BLaER1 treated with 17β-estradiol and CSF1 and Interleukin-3, amounts not matched to agents 10 nM and 100 nM (cell line): ENCODE measurements around the gene CYP2W1.
A peak's percentile ranks its signal among the peaks of the same experiment; 100 is the strongest.
"Not testable (repeated sequence)": the region's sequence is repeated elsewhere in the genome, so short reads cannot be mapped to it uniquely, and the experiment has no call there.

ENCODE experiments used
- H3K27ac ChIP-seq, 11 experiments: shearing (Covaris generic); formaldehyde crosslinking; 2 replicates each; pipeline ENCODE4 v1.8.1; 2022
- H3K27me3 ChIP-seq, 11 experiments: shearing (Covaris generic); formaldehyde crosslinking; 2 replicates each; pipeline ENCODE4 v1.8.1; 2022
- H3K36me3 ChIP-seq, 11 experiments: shearing (Covaris generic); formaldehyde crosslinking; 2 replicates each; pipeline ENCODE4 v1.8.1; 2022
- H3K4me1 ChIP-seq, 10 experiments: shearing (Covaris generic); formaldehyde crosslinking; 2 replicates each; pipeline ENCODE4 v1.8.1; 2022
- H3K4me2 ChIP-seq, 11 experiments: shearing (Covaris generic); formaldehyde crosslinking; 2 replicates each; pipeline ENCODE4 v1.8.1; 2022
- H3K4me3 ChIP-seq, 10 experiments: shearing (Covaris generic); formaldehyde crosslinking; 2 replicates each; pipeline ENCODE4 v1.8.1; 2022
- H3K9ac ChIP-seq, 11 experiments: shearing (Covaris generic); formaldehyde crosslinking; 2 replicates each; pipeline ENCODE4 v1.8.1; 2022
- H3K9me3 ChIP-seq, 11 experiments: shearing (Covaris generic); formaldehyde crosslinking; replicated peaks in 1 of 11; 2 replicates each; pipeline ENCODE4 v1.8.1; 2022
- H4K20me1 ChIP-seq, 11 experiments: shearing (Covaris generic); formaldehyde crosslinking; 2 replicates each; pipeline ENCODE4 v1.8.1; 2022
- Cebpa-rat ChIP-seq, 11 experiments: shearing (Covaris generic); IDR thresholded peaks; 2 replicates each; pipeline ENCODE4 v1.8.1; 2022

CYP2W1 gene

GRCh38 chr7:1032536-1033181, 49.7 kb downstream of the CYP2W1 start:
- Histone ChIP-seq H3K9me3 (peaks cover 13 to 22% (median 19%) of the 10 kb centered on the region in 11 experiments; a peak in 20 of 22 replicates), H3K4me2 (0 out of 22 replicates have a peak overlapping the region, but pooled peaks of 2 of the 11 experiments have one; percentile 32 to 35), H3K4me1 (peaks cover 21 to 48% (median 40%) of the 10 kb centered on the region in 10 experiments), H3K4me3 (no peak overlapping the region), H3K36me3 (peaks cover 0 to 19% (median 14%) of the 10 kb centered on the region in 11 experiments; a peak in 14 of 22 replicates), H3K9ac (no peak overlapping the region), H3K27ac (no peak overlapping the region), H3K27me3 (peaks cover 3 to 10% (median 7%) of the 10 kb centered on the region in 11 experiments; a peak in 17 of 22 replicates), H4K20me1 (peaks cover 0 to 32% (median 4%) of the 10 kb centered on the region in 11 experiments; a peak in 15 of 22 replicates)
- TF ChIP-seq Cebpa-rat (IDR thresholded peaks at IDR 0.05): no peak

DNA sequence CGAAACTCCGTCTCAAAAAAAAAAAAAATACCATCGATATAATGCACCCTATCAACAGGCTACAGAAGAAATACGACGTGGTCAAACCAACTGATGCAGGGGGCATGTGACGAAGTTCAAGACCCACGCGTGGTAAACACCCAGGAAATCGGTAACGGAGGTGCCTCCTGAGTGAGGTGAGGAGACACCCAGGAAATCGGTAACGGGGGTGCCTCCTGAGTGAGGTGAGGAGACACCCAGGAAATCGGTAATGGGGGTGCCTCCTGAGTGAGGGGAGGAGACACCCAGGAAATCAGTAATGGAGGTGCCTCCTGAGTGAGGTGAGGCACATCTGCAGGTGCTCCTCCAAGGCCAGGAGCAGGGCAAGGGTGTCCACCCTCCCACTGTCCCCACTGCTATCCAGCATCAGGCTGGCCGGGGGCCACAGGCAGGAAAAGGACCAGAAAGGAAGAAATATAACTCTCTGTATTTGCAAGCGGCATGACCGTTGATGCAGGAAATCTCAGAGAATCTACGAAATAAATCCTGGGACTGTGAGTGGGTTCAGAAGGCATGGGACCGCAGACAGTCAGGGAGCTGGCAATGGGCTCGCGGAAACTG, 50.7 kb downstream of the CYP2W1 start:
- Histone ChIP-seq H3K4me2 (peak overlapping the region in 5 of 11 experiments; percentile 20 to 35 (median 32); a peak in 3 of 22 replicates), H3K4me3 (no peak overlapping the region), H3K36me3 (peaks cover 0 to 19% (median 14%) of the 10 kb centered on the region in 11 experiments; a peak in 14 of 22 replicates), H3K9ac (no peak overlapping the region), H4K20me1 (peaks cover 0 to 28% (median 0%) of the 10 kb centered on the region in 11 experiments; a peak in 9 of 22 replicates), H3K9me3 (peaks cover 13 to 22% (median 19%) of the 10 kb centered on the region in 11 experiments; a peak in 20 of 22 replicates), H3K27ac (no peak overlapping the region), H3K27me3 (peaks cover 0 to under 1% (median 0%) of the 10 kb centered on the region in 11 experiments; a peak in 4 of 22 replicates), H3K4me1 (peaks cover 15 to 39% (median 33%) of the 10 kb centered on the region in 10 experiments)
- TF ChIP-seq Cebpa-rat (IDR thresholded peaks at IDR 0.05): no peak

DNA sequence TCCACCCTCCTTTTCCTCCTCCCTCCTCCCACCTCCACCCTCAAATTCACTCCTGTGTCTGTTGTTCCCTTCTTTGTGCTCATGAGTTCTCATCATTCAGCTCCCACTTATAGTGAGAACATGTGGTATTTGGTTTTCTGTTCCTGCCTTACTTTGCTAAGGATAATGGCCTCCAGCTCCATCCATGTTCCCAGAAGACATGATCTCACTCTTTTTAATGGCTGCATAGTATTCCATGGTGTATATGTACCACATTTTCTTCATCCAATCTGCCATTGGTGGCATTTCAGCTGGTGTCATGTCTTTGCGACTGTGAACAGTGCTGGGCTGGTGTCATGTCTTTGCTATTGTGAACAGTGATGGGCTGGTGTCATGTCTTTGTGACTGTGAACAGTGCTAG, 51.8 kb downstream of the CYP2W1 start:
- peaks cover 4 to 28% (median 21%) of the 10 kb centered on the region in 10 experiments; a peak in 19 of 20 replicates for H3K4me1 ChIP-seq
- peaks cover 13 to 22% (median 19%) of the 10 kb centered on the region in 11 experiments; a peak in 20 of 22 replicates for H3K9me3 ChIP-seq
- not testable (repeated sequence) for H3K4me2 ChIP-seq, H3K27me3 ChIP-seq, H3K4me3 ChIP-seq, H3K27ac ChIP-seq, H3K9ac ChIP-seq
- H4K20me1 ChIP-seq: peaks cover 0 to 20% (median 0%) of the 10 kb centered on the region in 11 experiments; a peak in 8 of 22 replicates
- H3K36me3 ChIP-seq: peaks cover 0 to 19% (median 14%) of the 10 kb centered on the region in 11 experiments; a peak in 14 of 22 replicates

DNA sequence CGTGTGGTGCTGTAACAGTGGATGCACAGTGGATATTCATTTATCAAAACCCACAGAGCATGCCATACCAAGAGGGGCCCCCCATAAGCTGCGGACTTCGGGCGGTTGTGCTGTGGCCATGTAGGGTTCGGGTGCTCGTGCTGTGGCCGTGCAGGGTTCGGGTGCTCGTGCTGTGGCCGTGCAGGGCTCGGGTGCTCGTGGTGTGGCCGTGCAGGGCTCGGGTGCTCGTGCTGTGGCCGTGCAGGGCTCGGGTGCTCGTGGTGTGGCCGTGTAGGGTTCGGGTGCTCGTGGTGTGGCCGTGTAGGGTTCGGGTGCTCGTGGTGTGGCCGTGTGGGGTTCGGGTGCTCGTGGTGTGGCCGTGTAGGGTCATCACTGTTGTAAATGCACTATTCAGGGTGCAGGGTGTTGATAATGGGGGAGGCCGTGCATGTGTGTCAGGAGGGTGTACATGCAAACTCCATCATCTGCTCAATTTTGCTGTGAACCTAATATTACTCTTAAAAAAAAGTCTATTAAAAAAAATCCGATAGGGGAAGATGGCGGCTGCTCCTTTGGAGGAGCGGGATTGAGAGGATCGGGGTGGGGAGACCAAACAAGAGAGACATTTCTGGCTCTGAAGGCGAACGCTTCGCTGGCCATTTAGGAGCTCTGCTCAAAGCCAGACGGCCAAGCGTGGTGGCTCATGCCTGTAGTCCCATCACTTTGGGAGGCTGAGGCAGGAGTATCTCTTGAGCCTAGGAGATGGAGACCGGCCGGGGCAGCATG, 53.4 kb downstream of the CYP2W1 start:
- H3K4me3 ChIP-seq, H3K4me2 ChIP-seq, H3K27ac ChIP-seq, H3K27me3 ChIP-seq, H3K9ac ChIP-seq: not testable (repeated sequence)
- Histone ChIP-seq H3K36me3 (peaks cover 0 to 19% (median 14%) of the 10 kb centered on the region in 11 experiments; a peak in 14 of 22 replicates), H3K4me1 (peaks cover 0 to 14% (median 8%) of the 10 kb centered on the region in 10 experiments; a peak in 12 of 20 replicates), H4K20me1 (peaks cover 0 to 10% (median 0%) of the 10 kb centered on the region in 11 experiments; a peak in 5 of 22 replicates), H3K9me3 (peaks cover 13 to 22% (median 19%) of the 10 kb centered on the region in 11 experiments; a peak in 20 of 22 replicates)
